ENCODE results near the gene WFS1.

The WFS1 gene

DNA sequence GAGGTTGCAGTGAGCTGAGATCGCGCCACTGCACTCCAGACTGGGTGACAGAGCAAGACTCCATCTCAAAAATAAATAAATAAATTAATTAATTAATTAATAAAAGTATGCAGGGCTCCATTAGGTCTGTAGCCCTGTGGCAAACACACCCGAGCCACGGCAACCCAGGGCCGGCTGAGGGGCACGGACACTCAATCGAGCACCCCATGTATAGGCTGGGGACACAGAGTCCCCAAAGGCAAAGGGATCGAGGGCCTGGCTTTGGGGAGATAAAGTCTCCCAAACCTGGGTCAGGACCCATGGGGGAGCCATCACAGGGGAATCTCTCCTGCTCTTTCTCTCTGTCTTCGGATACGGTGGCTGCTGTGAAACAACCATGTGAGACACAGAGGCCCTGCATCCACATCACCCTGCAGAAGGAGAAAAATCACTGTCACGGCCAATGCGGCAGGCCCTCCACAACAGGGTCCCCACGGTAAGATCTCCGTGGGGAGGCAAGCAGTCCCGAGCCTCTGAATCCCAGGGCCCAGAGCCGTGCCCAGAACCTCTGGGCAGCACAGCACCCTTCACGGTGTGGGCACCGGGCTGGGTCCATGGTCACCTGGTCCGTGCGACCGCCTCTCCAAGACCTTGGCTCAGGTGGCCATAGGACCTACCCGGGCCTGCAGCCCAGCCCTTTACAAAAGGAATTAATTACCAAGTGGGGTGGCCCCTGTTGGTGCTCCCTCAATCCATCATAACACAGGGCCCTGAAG, 81.8 kb downstream of the WFS1 start:
- POLR2A ChIA-PET: no interaction called here
- no peak overlapping the region for H3K4me3 ChIP-seq (ENCODE audit: low read depth, low read length)
- CTCF ChIA-PET: interaction anchor here (14.8 kb wide), 1 partner anchor 22 kb away, joined by 178 read pairs; no protein-coding TSS in a partner anchor
- DNase-seq (ENCODE audit: low read depth, low spot score): no peak
- TF ChIP-seq, protein P1, sequence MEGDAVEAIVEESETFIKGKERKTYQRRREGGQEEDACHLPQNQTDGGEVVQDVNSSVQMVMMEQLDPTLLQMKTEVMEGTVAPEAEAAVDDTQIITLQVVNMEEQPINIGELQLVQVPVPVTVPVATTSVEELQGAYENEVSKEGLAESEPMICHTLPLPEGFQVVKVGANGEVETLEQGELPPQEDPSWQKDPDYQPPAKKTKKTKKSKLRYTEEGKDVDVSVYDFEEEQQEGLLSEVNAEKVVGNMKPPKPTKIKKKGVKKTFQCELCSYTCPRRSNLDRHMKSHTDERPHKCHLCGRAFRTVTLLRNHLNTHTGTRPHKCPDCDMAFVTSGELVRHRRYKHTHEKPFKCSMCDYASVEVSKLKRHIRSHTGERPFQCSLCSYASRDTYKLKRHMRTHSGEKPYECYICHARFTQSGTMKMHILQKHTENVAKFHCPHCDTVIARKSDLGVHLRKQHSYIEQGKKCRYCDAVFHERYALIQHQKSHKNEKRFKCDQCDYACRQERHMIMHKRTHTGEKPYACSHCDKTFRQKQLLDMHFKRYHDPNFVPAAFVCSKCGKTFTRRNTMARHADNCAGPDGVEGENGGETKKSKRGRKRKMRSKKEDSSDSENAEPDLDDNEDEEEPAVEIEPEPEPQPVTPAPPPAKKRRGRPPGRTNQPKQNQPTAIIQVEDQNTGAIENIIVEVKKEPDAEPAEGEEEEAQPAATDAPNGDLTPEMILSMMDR (IDR thresholded peaks at IDR 0.05; ENCODE audit: insufficient read depth, low read length, missing control alignments): no peak

DNA sequence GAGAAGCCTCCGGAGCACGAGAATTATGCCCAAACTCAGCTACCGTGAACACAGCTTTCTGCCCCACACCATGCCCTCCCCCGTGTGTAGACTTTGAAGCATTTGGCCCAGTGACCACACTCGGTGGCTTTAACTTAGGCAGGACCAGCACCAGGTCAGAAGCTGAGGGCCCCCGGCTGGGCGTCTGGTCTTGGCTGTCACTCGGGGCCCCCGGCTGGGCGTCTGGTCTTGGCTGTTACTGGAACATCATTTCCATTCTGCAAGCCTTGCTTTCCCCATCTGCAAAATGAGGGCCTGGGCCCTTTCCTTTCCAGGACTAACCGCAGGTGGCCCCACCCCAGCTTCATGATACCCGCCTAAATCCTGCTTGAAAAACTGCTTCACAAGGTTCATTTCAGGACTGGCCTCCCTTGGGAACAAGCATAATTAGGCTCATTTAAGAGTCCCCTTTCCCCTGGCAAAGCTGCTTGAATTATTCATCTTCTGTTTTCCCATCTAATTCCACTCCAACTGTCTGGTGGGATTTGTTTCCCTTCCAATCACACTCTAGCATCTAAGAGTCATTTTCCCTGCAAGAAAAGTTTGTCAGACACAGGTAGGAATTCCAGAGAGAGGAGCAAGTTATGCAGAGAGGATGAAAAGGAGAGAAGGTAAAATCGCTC, 82.5 kb downstream of the WFS1 start:
- CTCF ChIA-PET: interaction anchor here (14.8 kb wide), 1 partner anchor 22 kb away, joined by 178 read pairs; no protein-coding TSS in a partner anchor

More for the DNA sequence above, 82.5 kb downstream of the WFS1 start:
- TF ChIP-seq, protein P1 (IDR thresholded peaks at IDR 0.05; ENCODE audit: insufficient read depth, low read length, missing control alignments): no peak
- no peak for DNase-seq (ENCODE audit: low read depth, low spot score)
- H3K4me3 ChIP-seq (ENCODE audit: low read depth, low read length): no peak overlapping the region
- POLR2A ChIA-PET: no interaction called here

Measured in AG04449 (cell line).